DOHH2 (cell line): ENCODE data around the gene NLK.

Experiments used
- CTCF ChIP-seq: fragments of 200-600 bp; sonication (generic); IDR thresholded peaks from one replicate; pipeline ENCODE4 v1.5.1; 2014; ENCODE audit warnings: antibody characterized with exemption, mild to moderate bottlenecking, low read depth, low read length; ENCODE audit not compliant: poor library complexity, severe bottlenecking
- EZH2phosphoT487 ChIP-seq: fragments of 200-600 bp; sonication (generic); IDR thresholded peaks from 2 replicates; pipeline ENCODE4 v1.6.1; 2017; ENCODE audit warnings: borderline replicate concordance, mild to moderate bottlenecking, antibody characterized with exemption, low read length, moderate library complexity, mixed read lengths

DNA sequence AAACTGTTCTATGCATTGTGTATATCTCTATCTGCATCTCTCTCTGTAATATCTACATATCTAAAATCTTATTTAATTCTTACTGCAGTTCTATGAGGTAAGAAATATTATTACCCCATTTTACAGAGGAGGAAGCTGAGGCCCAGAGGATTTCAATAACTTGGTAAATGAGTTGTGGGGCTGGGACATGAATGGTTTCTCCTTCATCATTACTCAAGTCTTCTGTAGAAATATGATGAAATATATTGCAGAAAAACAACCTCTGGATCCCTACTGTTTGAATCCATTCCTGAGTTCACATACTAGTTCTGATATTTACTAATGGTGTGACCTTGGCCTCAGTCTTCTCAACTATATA lies 45.5 kb upstream of the NLK start:
- TF ChIP-seq CTCF (no peak), EZH2phosphoT487 (no peak)
